ENCODE data around the gene SPTB. TPM values are rescaled to one million over a fixed set of nuclear protein-coding genes. Genes with fewer than 3 reads are reported as not detected.

Gene SPTB
- total and polyA plus RNA-seq, 9 of the 15 experiments (the other 6 are each of a cell fraction or from before 2014, with no cell fraction given) = 0.21 to 45.9 (median 11.7) TPM

DNA sequence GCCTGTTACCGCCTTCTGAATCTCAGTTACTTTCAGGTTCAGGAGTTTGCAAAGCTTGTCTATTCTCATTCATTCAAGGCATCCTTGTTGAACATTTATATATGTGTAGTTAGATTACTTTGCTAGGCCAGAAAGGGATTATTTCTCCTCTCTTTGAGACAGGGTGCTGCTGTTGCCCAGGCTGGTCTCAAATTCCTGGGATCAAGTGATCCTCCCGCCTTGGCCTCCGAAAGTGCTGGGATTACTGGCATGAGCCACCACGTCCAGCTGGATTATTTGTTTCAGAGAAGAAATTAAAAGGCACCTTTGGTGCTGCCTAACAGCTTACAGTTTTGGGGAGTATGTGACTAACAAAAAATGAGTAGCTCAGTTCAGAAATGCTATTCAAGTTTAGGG lies 35.3 kb upstream of the SPTB start (continued):
- TF ChIP-seq ZFPM2 (CRISPR knock-in tag; IDR thresholded peaks at IDR 0.05) (no peak), PTTG1 (tag; IDR thresholded peaks at IDR 0.05; ENCODE audit: low read depth) (no peak), SMAD3 (CRISPR knock-in tag; conservative IDR thresholded peaks at IDR 0.05) (no peak), POLR3A (IDR thresholded peaks at IDR 0.05; ENCODE audit: borderline replicate concordance, extremely low read depth, insufficient read depth, insufficient read length) (no peak), SMAD2 (IDR thresholded peaks at IDR 0.05; ENCODE audit: low read depth, low read length) (no peak)

DNA sequence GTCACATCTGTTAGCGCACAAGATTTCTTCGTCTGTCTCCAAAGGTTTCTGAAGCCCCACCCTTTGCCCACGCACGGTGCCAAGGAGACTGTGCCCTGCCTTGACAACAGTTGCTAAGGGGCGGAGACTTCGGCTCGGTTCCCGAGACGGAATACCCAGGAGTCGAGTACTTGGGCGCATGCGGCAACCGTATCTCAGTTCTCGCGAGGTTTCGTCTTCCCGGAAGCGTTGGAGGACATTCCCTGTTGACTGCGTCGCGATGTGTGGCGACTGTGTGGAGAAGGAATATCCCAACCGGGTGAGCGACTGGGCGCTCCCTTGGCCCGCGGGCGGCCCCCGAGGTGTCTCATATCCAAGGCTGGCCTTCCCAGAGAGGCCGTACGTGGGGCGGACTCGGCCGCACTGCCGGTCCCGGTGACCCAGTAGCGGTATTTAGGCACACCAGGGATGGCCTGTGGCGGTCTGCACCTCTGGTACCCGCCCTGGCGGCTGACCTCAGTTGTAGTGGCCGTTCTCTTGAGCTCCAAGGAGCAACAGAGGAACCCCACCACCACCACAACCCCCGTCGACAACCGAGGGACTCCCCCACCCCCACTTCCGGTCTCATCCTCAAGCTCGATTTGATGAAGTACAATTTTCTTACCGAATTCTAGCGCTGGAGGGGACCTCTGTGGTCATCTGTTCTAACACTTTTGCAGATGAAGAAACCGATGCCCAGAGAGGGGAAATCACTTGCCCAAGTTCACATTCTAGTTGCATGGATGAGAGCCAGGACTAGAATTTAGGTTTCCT lies 34.7 kb upstream of the SPTB start, which contains the start of gene CHURC1:
TSS of gene CHURC1 (plus strand) at position 219 of the 792 bp plus-strand sequence. CDS start at position 260, 41 bp downstream.
- ATAC-seq = peak; percentile 98
- Histone ChIP-seq H3K4me3 (peak within 1 kb of the TSS; percentile 78), H3K36me3 (ENCODE audit: control insufficient read depth, insufficient read depth, low read length) (peaks cover 10% of the 10 kb centered on the region; the same call in 2 of the 3 replicates), H3K9ac (ENCODE audit: insufficient read depth in 1 of 2, low read depth in 2 of 2, low read length in 2 of 2) (peak within 1 kb of the TSS; percentile 87 to 100), H3K9me3 (replicated peaks; ENCODE audit: control insufficient read depth, insufficient read depth, low read depth, low read length) (no peaks in the 10 kb centered on the region; the same call in 1 of the 2 replicates), H3K4me2 (ENCODE audit: insufficient read depth, low read length) (peak within 1 kb of the TSS; percentile 82), H3K79me2 (ENCODE audit: control insufficient read depth, insufficient read depth, low read length) (peaks cover 29% of the 10 kb centered on the region), H3K27ac (ENCODE audit: extremely low read depth, low read depth, low read length) (peak within 1 kb of the TSS; percentile 86), H3K27me3 (ENCODE audit: control insufficient read depth in 2 of 2, insufficient read depth in 2 of 2, low read length in 2 of 2) (no peaks in the 10 kb centered on the region), H3K4me1 (replicated peaks in 1 of 2; ENCODE audit: control insufficient read depth in 2 of 2, insufficient read depth in 2 of 2, low read length in 2 of 2) (peaks cover 0 to 3% of the 10 kb centered on the region in 2 experiments; a peak in 2 of 5 replicates), H2AFZ (ENCODE audit: low read depth, low read length) (peak within 1 kb of the TSS; percentile 85), H4K20me1 (replicated peaks; ENCODE audit: control insufficient read depth, insufficient read depth, low read length) (no peaks in the 10 kb centered on the region), H3K9me1 (ENCODE audit: control insufficient read depth, insufficient read depth, low read length) (no peaks in the 10 kb centered on the region)
- peak; percentile 82 to 94 (median 85) for DNase-seq (ENCODE audit: extremely low read depth in 1 of 4, low spot score in 3 of 4)
- CTCF ChIA-PET (ENCODE audit: low intra/inter-chr PET ratio) = no interaction called here
- POLR2A ChIA-PET = interaction anchor here (0.6 to 2.1 kb wide), 9 partner anchors 10 to 1293 kb away, joined by 3 to 10 read pairs (median 3); partner anchors contain the start of gene PLEKHG3
- under 1% methylated on average over 44 of the region's 49 CpGs for WGBS (ENCODE audit: insufficient coverage, low coverage, missing lambda C conversion rate)
- peak; percentile 98 for FAIRE-seq
- intact Hi-C loops (cut with micrococcal nuclease) (no loop called here), in situ Hi-C loops (cut with MboI) (no loop called here)
- BruUV-seq (replicated peaks) = no TSS peak
- no peak for TF ChIP-seq ZNF695 (CRISPR knock-in tag; IDR thresholded peaks at IDR 0.05)
- TF ChIP-seq, protein P1, sequence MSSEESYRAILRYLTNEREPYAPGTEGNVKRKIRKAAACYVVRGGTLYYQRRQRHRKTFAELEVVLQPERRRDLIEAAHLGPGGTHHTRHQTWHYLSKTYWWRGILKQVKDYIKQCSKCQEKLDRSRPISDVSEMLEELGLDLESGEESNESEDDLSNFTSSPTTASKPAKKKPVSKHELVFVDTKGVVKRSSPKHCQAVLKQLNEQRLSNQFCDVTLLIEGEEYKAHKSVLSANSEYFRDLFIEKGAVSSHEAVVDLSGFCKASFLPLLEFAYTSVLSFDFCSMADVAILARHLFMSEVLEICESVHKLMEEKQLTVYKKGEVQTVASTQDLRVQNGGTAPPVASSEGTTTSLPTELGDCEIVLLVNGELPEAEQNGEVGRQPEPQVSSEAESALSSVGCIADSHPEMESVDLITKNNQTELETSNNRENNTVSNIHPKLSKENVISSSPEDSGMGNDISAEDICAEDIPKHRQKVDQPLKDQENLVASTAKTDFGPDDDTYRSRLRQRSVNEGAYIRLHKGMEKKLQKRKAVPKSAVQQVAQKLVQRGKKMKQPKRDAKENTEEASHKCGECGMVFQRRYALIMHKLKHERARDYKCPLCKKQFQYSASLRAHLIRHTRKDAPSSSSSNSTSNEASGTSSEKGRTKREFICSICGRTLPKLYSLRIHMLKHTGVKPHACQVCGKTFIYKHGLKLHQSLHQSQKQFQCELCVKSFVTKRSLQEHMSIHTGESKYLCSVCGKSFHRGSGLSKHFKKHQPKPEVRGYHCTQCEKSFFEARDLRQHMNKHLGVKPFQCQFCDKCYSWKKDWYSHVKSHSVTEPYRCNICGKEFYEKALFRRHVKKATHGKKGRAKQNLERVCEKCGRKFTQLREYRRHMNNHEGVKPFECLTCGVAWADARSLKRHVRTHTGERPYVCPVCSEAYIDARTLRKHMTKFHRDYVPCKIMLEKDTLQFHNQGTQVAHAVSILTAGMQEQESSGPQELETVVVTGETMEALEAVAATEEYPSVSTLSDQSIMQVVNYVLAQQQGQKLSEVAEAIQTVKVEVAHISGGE (CRISPR knock-in tag; IDR thresholded peaks at IDR 0.05) = no peak
- TF ChIP-seq, protein P2, sequence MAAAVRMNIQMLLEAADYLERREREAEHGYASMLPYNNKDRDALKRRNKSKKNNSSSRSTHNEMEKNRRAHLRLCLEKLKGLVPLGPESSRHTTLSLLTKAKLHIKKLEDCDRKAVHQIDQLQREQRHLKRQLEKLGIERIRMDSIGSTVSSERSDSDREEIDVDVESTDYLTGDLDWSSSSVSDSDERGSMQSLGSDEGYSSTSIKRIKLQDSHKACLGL (CRISPR knock-in tag; IDR thresholded peaks at IDR 0.05; ENCODE audit: borderline replicate concordance, poor library complexity, severe bottlenecking) = no peak
- TF ChIP-seq, protein P3, sequence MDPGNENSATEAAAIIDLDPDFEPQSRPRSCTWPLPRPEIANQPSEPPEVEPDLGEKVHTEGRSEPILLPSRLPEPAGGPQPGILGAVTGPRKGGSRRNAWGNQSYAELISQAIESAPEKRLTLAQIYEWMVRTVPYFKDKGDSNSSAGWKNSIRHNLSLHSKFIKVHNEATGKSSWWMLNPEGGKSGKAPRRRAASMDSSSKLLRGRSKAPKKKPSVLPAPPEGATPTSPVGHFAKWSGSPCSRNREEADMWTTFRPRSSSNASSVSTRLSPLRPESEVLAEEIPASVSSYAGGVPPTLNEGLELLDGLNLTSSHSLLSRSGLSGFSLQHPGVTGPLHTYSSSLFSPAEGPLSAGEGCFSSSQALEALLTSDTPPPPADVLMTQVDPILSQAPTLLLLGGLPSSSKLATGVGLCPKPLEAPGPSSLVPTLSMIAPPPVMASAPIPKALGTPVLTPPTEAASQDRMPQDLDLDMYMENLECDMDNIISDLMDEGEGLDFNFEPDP (CRISPR knock-in tag; IDR thresholded peaks at IDR 0.05) = no peak
- no peak for TF ChIP-seq MECOM (CRISPR knock-in tag; IDR thresholded peaks at IDR 0.05)
- TF ChIP-seq ATF1 (CRISPR knock-in tag; IDR thresholded peaks at IDR 0.05) = no peak
- TF ChIP-seq ATF1 (tag; IDR thresholded peaks at IDR 0.05) = peak; percentile 50
- TF ChIP-seq RHOXF2B (CRISPR knock-in tag; conservative IDR thresholded peaks at IDR 0.05) = no peak

Data from K562 (cell line).